Measurements from ENCODE around the gene PRKAR1B. TPM values are rescaled to one million over a fixed set of nuclear protein-coding genes. Genes with fewer than 3 reads are reported as not detected.

PRKAR1B gene
- total RNA-seq, 2 experiments from 2014 or later: 15.5 to 15.8 TPM

DNA sequence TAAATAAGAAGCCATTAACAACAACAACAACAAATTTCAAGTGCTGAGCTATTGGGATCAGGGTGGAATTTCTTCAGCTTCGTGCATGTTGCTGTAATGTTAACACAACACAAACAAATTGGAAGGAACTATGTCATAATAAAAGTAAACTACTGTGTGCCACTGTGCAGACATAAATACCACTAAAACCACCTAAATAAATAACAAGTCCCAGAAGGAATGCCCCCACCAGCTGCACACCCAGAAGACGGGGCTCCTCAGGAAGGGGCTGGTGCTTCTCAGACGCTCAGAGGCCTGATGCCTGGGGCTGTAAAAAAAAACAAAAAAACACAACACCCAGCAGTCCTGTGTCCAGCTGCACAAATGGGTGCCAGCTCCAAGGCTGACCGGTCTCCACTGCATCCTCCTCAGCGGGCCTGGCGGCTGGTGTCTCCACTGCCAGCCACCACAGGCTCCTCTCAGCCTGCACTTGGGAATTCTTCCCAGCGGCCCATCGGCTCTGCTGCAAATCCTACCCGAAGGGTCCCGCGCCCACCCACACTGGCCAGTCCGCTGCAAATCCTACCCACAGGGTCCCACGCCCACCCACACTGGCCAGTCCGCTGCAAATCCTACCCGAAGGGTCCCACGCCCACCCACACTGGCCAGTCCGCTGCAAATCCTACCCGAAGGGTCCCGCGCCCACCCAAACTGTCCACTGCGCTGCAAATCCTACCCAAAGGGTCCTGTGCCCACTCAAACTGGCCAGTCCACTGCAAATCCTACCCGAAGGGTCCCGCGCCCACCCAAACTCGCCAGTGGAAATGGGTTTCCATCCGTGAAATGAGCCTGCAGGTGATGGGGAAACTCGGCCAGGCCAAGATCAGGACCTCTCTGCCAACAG is 36.4 kb downstream of the PRKAR1B start:
- H3K36me3 Mint-ChIP-seq (ENCODE audit: low read depth): peaks cover 55% of the 10 kb centered on the region
- H3K27ac Mint-ChIP-seq: no peak overlapping the region
- H3K9me3 Mint-ChIP-seq: peaks cover 14% of the 10 kb centered on the region
- no peak overlapping the region for H3K4me3 Mint-ChIP-seq
- no peak for DNase-seq
- CTCF ChIA-PET: interaction anchor here (0.6 kb wide), 1 partner anchor 28 kb away, joined by 3 read pairs; no protein-coding TSS in a partner anchor
- no peaks in the 10 kb centered on the region for H3K4me1 Mint-ChIP-seq (ENCODE audit: low read depth)
- intact Hi-C loops (cut with micrococcal nuclease): no loop called here
- no peaks in the 10 kb centered on the region for H3K27me3 Mint-ChIP-seq (ENCODE audit: low read depth)

DNA sequence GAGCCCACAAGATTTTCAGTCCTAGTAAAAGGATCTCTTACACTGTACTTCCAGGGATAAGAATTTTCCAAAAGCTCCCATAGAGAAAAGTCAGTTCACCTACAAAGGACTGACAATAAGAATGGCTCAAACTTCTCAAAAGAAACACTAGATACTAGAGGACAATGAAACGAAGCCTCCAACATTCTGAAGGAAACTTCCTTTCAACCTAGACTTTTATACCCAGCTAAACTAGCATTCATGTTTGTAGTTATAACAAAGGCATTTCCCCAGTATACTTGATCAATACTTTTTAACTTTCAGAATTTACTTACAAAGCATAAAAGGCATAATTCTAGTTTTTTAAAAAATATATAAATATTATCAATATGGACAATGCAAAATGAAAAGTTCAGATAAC is 41.5 kb downstream of the PRKAR1B start:
- intact Hi-C loops (cut with micrococcal nuclease): no loop called here
- Mint-ChIP-seq H3K36me3 (ENCODE audit: low read depth) (peaks cover 54% of the 10 kb centered on the region), H3K4me1 (ENCODE audit: low read depth) (no peaks in the 10 kb centered on the region), H3K4me3 (no peak overlapping the region), H3K27me3 (ENCODE audit: low read depth) (no peaks in the 10 kb centered on the region), H3K27ac (no peak overlapping the region), H3K9me3 (peaks cover 19% of the 10 kb centered on the region)
- CTCF ChIA-PET: no interaction called here
- no peak for DNase-seq

DNA sequence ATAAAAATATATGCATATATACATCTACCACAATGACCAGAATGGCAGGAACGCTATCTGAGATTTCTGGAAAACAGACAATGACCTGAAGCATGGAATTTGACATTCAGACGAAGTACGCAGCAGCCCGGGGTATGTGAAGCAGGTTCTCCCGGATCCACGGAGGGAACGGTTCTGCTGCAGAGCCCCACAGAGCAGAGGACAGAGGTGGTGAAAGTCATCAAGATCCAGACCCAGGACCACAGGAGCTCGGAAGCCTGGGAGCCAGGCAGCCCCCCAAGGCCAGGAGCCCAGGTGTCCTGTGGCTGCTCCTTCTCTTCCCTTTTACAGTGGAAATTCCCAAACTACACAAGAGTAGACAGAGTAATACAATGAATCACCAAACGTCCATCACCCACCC is 42.7 kb downstream of the PRKAR1B start:
- Mint-ChIP-seq H3K4me1 (ENCODE audit: low read depth) (no peaks in the 10 kb centered on the region), H3K9me3 (peaks cover 19% of the 10 kb centered on the region), H3K27ac (no peak overlapping the region), H3K27me3 (ENCODE audit: low read depth) (no peaks in the 10 kb centered on the region), H3K4me3 (no peak overlapping the region), H3K36me3 (ENCODE audit: low read depth) (peaks cover 50% of the 10 kb centered on the region)
- intact Hi-C loops (cut with micrococcal nuclease): no loop called here
- DNase-seq: peak; percentile 2
- CTCF ChIA-PET: no interaction called here

DNA sequence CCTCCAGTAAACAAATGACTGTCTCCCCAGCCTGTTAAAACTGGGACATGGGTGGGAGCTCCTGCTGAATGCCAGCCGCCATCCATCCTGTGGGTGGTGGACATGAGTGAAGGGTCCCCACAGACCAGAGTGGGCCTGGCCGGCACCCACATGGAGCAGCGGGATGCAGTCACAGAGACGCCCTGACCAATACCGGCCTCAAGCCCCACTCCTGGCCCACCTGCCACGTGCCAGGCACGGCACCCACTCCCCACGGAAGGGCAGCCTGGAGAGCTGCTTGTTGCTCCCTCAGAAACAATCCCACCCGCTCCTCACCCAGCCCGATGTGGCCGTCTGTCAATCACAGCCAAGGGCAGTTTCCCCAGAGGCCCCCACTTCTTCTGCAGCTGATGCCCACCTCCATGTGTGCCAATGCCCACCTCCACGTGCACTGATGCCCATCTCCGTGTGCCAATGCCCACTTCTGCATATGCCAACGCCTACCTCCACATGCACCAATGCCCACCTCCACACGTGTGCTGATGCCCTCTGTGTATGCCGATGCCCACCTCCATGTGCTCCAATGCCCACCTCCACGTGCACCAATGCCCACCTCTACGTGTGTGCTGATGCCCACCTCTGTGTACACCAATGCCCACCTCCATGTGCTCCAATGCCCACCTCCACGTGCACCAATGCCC is 43.4 kb downstream of the PRKAR1B start:
- no peaks in the 10 kb centered on the region for H3K27me3 Mint-ChIP-seq (ENCODE audit: low read depth)
- H3K4me3 Mint-ChIP-seq: no peak overlapping the region
- peaks cover 49% of the 10 kb centered on the region for H3K36me3 Mint-ChIP-seq (ENCODE audit: low read depth)
- peaks cover 16% of the 10 kb centered on the region for H3K9me3 Mint-ChIP-seq
- CTCF ChIA-PET: no interaction called here
- intact Hi-C loops (cut with micrococcal nuclease): no loop called here
- no peak for DNase-seq
- H3K27ac Mint-ChIP-seq: no peak overlapping the region
- H3K4me1 Mint-ChIP-seq (ENCODE audit: low read depth): no peaks in the 10 kb centered on the region

DNA sequence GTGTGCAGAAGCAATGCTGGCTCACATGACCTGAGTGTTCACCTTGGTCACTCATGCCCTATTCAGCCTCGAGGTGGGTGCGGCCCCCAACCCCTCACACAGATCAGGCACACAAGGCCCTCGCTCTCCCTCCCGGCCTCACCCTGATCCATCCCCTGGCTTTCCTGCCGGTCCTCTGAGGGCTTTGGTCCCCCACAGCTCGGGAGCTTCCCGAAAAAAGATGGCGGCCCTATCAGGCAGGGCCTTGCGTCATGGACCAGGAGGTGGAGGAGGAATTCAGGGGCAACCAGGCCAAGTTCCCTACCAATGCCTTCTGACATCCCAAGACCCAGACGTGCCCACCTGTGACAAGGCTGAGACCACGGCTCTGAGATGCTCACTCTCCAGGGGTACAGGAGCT is 44.3 kb downstream of the PRKAR1B start:
- Mint-ChIP-seq H3K9me3 (peaks cover 12% of the 10 kb centered on the region), H3K36me3 (ENCODE audit: low read depth) (peaks cover 41% of the 10 kb centered on the region), H3K4me1 (ENCODE audit: low read depth) (no peaks in the 10 kb centered on the region), H3K27ac (no peak overlapping the region), H3K4me3 (no peak overlapping the region), H3K27me3 (ENCODE audit: low read depth) (no peaks in the 10 kb centered on the region)
- CTCF ChIA-PET: interaction anchor here (0.6 kb wide), 1 partner anchor 350 kb away, joined by 3 read pairs; no protein-coding TSS in a partner anchor
- no peak for DNase-seq
- intact Hi-C loops (cut with micrococcal nuclease): no loop called here

DNA sequence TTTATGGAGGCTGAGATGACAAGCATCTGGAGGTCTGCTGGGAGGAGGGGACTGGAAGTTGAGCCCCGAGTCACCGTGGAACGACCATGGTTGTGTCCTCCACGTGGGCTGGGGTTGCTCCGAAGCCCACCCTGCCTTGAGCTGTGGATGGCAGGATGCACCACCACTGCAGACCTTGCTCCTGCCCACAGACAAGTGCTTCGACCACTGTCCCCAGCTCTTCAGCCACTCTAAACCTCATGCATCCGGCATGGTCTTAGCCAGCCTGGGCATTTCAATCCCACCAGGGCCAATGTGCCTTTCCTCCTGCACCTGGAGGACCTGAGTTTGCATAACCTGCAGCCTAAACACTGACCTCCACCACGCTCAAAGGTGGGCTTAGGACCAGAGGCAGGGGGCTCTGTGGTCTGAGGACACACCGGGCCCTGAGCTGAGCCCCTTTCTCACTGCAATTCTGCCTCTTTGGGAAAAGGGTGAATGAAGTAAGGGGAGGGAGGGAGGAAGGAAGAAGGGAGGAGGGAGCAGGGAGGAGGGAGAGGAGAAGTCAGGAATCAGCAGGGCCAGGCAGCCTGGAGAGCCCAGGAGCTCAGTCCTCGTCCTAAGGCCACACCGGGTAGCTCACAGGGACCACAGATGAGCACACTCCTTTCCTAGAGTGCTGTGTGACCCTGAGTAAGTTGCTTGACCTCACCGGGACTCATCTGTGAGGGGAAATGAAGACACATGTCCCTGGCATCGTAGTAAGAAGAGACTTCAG is 45.4 kb downstream of the PRKAR1B start:
- Mint-ChIP-seq H3K27me3 (ENCODE audit: low read depth) (no peaks in the 10 kb centered on the region), H3K36me3 (ENCODE audit: low read depth) (peaks cover 33% of the 10 kb centered on the region), H3K4me3 (no peak overlapping the region), H3K9me3 (peaks cover 8% of the 10 kb centered on the region), H3K27ac (no peak overlapping the region), H3K4me1 (ENCODE audit: low read depth) (no peaks in the 10 kb centered on the region)
- CTCF ChIA-PET: interaction anchor here (0.5 to 0.6 kb wide), 2 partner anchors 349 to 566 kb away, joined by 3 read pairs; no protein-coding TSS in a partner anchor
- intact Hi-C loops (cut with micrococcal nuclease): no loop called here
- no peak for DNase-seq

DNA sequence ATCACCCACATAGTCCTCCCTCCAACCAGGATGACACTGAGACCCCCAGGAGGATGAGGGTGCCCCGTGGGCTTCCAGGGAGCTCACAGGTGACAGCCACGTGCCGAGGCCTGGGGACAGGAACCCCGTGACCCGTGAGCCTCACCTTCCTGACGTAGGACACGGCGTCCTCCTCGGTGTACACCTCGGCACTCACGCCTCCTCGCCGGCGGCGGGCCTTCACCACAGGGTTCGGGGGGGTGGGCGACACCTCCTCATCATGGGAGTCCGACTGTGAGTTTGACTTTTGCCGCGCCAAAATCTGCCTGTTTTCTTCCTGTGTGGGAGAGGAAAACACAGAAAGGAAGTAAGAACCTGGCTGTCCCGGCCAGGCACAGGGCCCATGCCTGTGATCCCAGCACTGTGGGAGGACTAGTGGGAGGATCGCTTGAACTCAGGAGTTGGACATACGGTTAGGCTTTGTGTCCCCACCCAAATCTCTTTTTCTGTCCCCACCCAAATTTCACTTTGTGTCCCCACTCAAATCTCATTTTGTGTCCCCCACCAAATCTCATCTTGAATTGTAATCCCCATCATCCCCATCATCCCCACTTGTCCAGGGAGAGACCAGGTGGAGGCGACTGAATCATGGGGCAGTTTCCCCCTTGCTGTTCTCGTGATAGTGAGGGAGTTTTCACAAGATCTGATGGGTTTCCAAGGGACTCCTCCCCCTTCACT is 46.5 kb downstream of the PRKAR1B start:
- H3K27ac Mint-ChIP-seq: no peak overlapping the region
- no peak for DNase-seq

DNA sequence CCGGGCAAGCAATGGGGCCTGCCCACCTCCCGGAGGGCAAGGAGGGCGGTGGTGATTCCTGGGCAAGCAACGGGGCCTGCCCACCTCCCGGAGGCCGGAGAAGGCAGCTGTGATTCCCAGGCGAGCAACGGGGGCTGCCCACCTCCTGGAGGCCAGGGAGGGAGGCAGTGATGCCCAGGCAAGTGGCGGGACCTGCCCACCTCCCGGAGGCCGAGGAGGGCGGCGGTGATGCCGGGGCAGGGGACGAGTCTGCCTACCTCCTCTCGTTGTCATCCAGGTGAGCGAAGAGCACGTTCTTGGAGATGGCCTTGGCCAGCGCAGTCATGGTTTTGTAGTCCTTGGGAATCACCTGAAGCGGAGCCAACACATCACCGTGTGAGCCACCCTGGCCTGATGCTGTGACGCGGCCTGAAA is 50.1 kb downstream of the PRKAR1B start:
- Mint-ChIP-seq H3K4me1 (ENCODE audit: low read depth) (no peaks in the 10 kb centered on the region), H3K27me3 (ENCODE audit: low read depth) (no peaks in the 10 kb centered on the region), H3K9me3 (peaks cover 4% of the 10 kb centered on the region), H3K27ac (no peak overlapping the region), H3K36me3 (ENCODE audit: low read depth) (peaks cover 34% of the 10 kb centered on the region), H3K4me3 (no peak overlapping the region)
- CTCF ChIA-PET: interaction anchor here (1.4 kb wide), 1 partner anchor 11 kb away, joined by 3 read pairs; no protein-coding TSS in a partner anchor
- intact Hi-C loops (cut with micrococcal nuclease): no loop called here
- no peak for DNase-seq

More for the DNA sequence above, 46.5 kb downstream of the PRKAR1B start:
- no peaks in the 10 kb centered on the region for H3K27me3 Mint-ChIP-seq (ENCODE audit: low read depth)
- no peaks in the 10 kb centered on the region for H3K4me1 Mint-ChIP-seq (ENCODE audit: low read depth)
- H3K36me3 Mint-ChIP-seq (ENCODE audit: low read depth): peaks cover 29% of the 10 kb centered on the region
- intact Hi-C loops (cut with micrococcal nuclease): no loop called here
- CTCF ChIA-PET: no interaction called here
- H3K9me3 Mint-ChIP-seq: peaks cover 5% of the 10 kb centered on the region
- H3K4me3 Mint-ChIP-seq: no peak overlapping the region

DNA sequence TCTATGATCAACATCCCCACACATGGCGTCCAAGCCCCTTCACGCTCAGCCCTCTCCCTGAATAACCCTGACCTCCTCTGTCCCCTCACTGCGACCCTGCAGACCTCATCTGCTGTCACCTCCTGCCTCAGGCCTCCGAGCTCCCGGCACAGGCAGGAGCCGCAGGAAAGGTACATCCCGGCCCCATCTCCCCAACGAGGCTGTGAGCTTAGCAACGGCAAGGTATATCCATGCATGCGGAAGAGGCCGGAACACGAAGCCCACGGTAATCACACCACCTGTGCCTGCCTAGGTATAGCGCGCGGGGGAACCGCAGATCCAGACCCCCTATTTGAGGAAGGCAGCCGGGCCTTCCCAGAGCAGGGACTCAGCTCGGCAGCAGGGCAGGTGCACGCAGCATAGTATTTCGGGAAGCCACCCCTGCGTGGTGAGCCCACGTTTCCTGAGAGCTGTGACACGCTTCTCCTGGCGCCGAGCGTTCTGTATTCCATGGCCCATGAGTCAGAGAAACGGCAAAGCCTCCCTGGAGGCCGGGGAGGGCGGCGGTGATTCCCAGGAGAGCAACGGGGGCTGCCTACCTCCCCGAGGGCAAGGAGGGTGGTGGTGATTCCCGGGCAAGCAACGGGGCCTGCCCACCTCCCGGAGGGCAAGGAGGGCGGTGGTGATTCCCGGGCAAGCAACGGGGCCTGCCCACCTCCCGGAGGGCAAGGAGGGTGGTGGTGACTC is 50.7 kb downstream of the PRKAR1B start:
- Mint-ChIP-seq H3K36me3 (ENCODE audit: low read depth) (peaks cover 34% of the 10 kb centered on the region), H3K27me3 (ENCODE audit: low read depth) (no peaks in the 10 kb centered on the region), H3K4me1 (ENCODE audit: low read depth) (no peaks in the 10 kb centered on the region), H3K27ac (no peak overlapping the region), H3K4me3 (no peak overlapping the region), H3K9me3 (peaks cover 4% of the 10 kb centered on the region)
- CTCF ChIA-PET: interaction anchor here (1.4 kb wide), 1 partner anchor 11 kb away, joined by 3 read pairs; no protein-coding TSS in a partner anchor
- no peak for DNase-seq
- intact Hi-C loops (cut with micrococcal nuclease): no loop called here

DNA sequence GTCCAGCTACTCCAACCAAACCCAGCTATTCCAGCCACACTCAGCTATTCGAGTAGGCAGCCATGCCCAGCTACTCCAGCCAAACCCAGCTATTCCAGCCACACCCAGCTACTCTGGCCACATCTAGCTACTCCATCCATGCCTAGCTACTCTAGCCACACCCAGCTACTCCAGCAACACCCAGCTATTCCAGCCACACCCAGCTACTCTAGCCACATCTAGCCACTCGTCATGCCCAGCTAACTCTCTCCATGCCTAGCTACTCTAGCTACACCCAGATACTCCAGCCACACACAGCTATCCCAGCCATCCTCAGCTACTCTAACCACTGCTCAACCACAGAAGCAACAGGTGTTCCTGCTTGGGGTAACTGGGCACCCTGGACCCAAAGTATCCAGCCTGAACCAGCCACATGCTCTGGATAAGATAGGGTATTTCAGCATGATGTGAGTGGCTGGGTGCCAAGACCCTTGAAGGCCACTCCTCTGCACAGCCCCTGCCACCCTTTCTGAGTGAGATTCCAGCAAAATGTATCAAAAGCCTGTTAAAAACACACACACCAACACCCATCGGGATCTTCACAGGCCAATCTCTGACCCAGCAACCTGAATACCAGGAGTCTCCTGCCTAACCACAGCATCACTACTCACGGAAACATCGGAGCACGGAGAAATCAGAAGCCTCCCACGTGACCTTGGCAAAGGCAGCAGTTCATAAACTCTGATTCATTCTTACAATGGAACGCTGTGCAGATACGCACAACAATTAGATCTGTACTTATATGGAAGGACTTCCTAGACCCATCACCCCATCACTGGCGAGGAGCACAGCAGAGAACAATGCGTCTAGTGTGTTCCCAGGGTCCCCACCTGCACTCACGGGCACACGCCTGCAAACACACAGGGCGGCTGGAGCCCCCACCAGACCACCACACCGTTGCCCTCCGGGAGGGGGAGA is 52.3 kb downstream of the PRKAR1B start:
- Mint-ChIP-seq H3K27me3 (ENCODE audit: low read depth) (no peaks in the 10 kb centered on the region), H3K36me3 (ENCODE audit: low read depth) (peaks cover 27% of the 10 kb centered on the region), H3K27ac (no peak overlapping the region), H3K4me1 (ENCODE audit: low read depth) (no peaks in the 10 kb centered on the region), H3K4me3 (no peak overlapping the region), H3K9me3 (peaks cover 4% of the 10 kb centered on the region)
- intact Hi-C loops (cut with micrococcal nuclease): no loop called here
- no peak for DNase-seq
- CTCF ChIA-PET: no interaction called here

Data from activated naive CD4-positive, alpha-beta T cell treated with anti-CD3 and anti-CD28 coated beads for 36 hours (primary cell).